ENCODE data around the gene DSG3.
"Not testable (repeated sequence)": the region's sequence is repeated elsewhere in the genome, so short reads cannot be mapped to it uniquely, and the experiment has no call there.

The DSG3 gene

DNA sequence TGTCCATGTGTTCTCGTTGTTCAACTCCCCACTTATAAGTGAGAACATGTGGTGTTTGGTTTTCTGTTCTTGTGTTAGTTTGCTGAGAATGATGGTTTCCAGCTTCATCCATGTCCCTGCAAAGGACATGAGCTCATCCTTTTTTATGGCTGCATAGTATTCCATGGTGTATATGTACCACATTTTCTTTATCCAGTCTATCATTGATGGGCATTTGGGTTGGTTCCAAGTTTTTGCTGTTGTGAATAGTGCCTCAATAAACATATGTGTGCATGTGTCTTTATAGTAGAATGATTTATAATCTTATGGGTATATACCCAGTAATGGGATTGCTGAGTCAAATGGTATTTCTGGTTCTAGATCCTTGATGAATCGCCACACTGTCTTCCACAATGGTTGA is 59.6 kb downstream of the DSG3 start:
- H3K4me1 Mint-ChIP-seq (ENCODE audit: low read depth); H3K4me3 Mint-ChIP-seq; H3K27me3 Mint-ChIP-seq (ENCODE audit: low read depth); H3K36me3 Mint-ChIP-seq (ENCODE audit: low read depth); H3K27ac Mint-ChIP-seq; H3K9me3 Mint-ChIP-seq: not testable (repeated sequence)

DNA sequence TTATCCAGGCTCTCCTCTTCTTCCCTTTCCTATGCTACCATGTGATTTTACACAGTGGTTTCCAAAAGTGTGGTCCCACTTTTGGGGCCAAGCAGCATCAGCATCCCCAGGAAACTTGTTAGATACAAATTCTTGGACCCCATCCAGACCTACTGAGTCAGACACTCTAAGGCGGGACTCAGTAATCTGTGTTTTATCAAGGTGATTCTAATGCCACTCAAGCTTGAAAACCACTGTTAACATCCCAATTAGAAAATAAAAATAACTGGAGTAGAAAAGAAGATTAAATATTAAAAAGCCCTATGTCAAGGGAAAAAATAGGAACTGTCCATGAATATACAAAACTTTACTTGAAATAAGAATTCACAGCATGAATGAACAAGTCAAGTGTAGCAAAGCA is 61.2 kb downstream of the DSG3 start:
- Mint-ChIP-seq H3K4me3 (no peak overlapping the region), H3K9me3 (no peaks in the 10 kb centered on the region), H3K27ac (no peak overlapping the region), H3K27me3 (ENCODE audit: low read depth) (no peaks in the 10 kb centered on the region), H3K4me1 (ENCODE audit: low read depth) (no peaks in the 10 kb centered on the region), H3K36me3 (ENCODE audit: low read depth) (no peaks in the 10 kb centered on the region)

DNA sequence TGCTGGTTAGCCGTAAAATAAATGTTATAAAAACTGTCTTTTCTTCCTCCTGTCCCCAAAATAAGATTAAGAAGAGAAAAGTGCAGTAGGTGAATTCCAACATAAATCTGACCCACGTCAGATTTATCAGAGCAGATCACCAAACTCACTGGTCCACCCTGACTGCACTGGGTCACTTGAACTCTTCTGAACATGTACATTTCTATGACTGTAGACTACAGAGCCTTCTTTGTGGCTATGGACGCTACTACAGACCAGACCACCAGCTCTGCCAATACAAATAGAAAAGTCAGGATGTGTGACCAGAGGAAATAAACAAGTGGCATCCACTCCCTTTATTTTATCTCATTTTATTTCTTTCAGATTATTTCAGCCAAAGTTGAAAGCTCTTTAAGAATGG is 62.0 kb downstream of the DSG3 start:
- H3K27ac Mint-ChIP-seq: no peak overlapping the region
- H3K27me3 Mint-ChIP-seq (ENCODE audit: low read depth): peaks cover 2% of the 10 kb centered on the region
- no peaks in the 10 kb centered on the region for H3K9me3 Mint-ChIP-seq
- no peak overlapping the region for H3K4me3 Mint-ChIP-seq
- no peaks in the 10 kb centered on the region for H3K36me3 Mint-ChIP-seq (ENCODE audit: low read depth)
- no peaks in the 10 kb centered on the region for H3K4me1 Mint-ChIP-seq (ENCODE audit: low read depth)

DNA sequence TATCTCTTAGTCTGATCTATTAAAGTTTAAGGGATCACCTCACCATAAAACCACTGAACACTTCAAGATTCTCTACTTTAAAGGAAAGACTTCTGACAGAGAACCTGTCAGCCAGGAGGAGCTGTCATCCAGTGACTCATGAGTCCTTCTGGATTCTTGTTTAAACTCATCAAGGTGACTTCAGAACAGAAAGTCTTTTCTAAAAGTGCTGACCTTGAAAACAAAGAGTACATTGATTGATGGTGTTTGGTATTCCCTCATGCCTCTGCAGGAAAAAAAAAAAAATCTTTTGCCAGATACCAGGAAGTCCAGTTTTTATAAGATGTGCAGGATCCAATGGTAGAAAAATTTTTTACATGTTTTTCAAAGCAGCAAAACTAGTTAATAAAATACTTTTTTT is 62.8 kb downstream of the DSG3 start:
- H3K4me1 Mint-ChIP-seq (ENCODE audit: low read depth): no peaks in the 10 kb centered on the region
- H3K27ac Mint-ChIP-seq: no peak overlapping the region
- H3K9me3 Mint-ChIP-seq: no peaks in the 10 kb centered on the region
- no peaks in the 10 kb centered on the region for H3K36me3 Mint-ChIP-seq (ENCODE audit: low read depth)
- peaks cover 2% of the 10 kb centered on the region for H3K27me3 Mint-ChIP-seq (ENCODE audit: low read depth)
- H3K4me3 Mint-ChIP-seq: no peak overlapping the region

DNA sequence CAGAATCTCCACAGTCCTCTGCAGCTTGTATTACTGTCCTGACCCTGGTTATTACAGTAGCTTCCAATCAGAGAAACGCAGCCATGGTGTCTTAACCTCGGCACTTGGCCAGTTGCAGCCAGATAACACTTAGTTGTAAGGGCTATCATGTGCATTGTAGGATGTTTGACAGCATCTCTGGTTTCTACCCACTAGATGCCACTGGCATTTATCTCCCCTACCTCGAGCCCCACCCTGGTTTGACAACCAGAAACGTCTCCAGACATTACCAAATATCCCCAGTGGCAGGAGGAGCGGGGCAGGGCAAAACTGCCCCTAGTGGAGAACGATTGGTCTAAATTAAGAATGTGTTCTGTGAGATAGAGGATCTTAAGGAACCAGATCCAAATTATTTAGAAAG is 63.6 kb downstream of the DSG3 start:
- peaks cover 2% of the 10 kb centered on the region for H3K27me3 Mint-ChIP-seq (ENCODE audit: low read depth)
- no peaks in the 10 kb centered on the region for H3K9me3 Mint-ChIP-seq
- no peak overlapping the region for H3K4me3 Mint-ChIP-seq
- no peaks in the 10 kb centered on the region for H3K36me3 Mint-ChIP-seq (ENCODE audit: low read depth)
- no peaks in the 10 kb centered on the region for H3K4me1 Mint-ChIP-seq (ENCODE audit: low read depth)
- no peak overlapping the region for H3K27ac Mint-ChIP-seq

DNA sequence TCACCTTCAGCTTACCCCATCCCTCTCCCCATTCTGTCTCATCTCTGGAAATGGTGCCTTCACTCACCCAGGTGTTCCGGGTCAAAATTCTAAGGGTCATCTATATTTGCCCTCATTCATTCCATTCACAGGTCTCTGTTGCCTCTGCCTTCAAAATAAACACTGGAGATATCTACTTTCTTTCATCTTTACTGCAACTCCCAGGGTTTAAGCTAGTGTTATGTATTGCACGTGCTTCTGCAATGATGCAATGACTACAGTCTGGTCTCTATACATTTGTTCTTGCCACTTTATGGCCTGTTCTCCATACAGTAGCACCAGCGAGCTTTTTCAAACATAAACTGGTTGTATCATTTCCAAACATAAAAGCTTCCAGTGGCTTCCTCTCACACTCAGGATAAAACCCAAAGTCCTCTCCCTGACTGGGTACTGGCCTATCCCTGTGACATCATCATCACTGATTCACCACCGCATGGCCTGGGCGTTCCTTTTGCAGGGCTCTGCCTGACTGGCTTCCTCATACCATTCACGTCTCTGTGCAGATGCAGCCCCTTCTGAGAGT is 64.7 kb downstream of the DSG3 start:
- H3K4me3 Mint-ChIP-seq: no peak overlapping the region
- no peaks in the 10 kb centered on the region for H3K9me3 Mint-ChIP-seq
- H3K36me3 Mint-ChIP-seq (ENCODE audit: low read depth): no peaks in the 10 kb centered on the region
- no peaks in the 10 kb centered on the region for H3K4me1 Mint-ChIP-seq (ENCODE audit: low read depth)
- H3K27ac Mint-ChIP-seq: no peak overlapping the region
- H3K27me3 Mint-ChIP-seq (ENCODE audit: low read depth): peaks cover 2% of the 10 kb centered on the region

DNA sequence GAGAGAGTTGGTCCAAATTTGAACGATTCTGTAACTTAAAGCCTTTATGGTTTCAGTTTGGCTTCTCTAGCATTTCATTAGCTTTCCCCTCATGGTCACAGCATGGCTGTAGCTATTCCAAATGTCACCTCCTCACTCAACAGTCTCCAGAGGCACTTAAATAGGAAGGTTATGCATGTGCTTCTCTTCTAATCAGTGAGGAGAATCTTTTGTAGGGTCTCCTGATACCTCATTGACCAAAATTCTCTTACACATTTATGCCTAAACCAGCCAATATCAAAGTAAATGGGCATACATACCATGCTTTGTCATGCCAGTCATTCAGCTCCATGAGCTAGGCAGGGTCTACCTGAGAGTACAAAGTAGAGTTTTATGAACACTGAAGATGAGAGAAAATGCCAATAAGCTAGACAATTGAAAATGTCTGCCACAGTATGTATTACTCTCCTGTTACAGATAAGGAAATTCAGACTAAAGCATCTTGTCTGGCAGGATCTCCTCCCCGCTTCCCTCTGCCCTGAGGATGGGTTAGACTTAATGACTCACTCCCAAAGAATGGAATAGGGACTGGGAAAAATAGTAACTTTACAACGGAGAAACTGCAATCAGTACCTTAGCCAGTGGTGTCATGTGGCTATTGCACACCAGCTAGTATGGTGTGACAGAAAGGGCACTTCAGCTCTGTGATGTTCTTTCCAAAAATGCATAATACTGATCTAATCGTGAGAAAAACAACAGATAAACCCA is 65.8 kb downstream of the DSG3 start:
- H3K4me1 Mint-ChIP-seq (ENCODE audit: low read depth): no peaks in the 10 kb centered on the region
- no peaks in the 10 kb centered on the region for H3K36me3 Mint-ChIP-seq (ENCODE audit: low read depth)
- no peaks in the 10 kb centered on the region for H3K9me3 Mint-ChIP-seq
- no peak overlapping the region for H3K27ac Mint-ChIP-seq
- peaks cover 2% of the 10 kb centered on the region for H3K27me3 Mint-ChIP-seq (ENCODE audit: low read depth)
- no peak overlapping the region for H3K4me3 Mint-ChIP-seq

DNA sequence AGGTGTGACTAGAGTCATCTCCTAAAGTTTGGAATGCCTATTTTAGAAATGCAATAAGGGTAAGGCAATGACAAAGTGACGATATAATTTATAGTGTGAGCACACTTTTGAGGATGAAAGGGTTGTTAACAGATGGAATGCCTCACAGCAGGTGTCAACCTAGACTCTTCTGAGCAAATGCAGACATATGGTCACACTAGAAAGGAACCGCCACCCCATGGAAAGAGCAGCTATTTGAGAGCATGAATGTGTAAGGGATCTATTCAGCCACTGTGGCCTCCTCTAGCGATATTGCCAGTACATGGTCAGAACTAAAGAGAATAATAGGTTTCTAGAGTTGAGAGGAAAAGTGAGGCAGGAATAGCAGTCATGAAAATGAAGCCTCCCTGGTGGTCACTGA is 68.9 kb downstream of the DSG3 start:
- Mint-ChIP-seq H3K9me3 (no peaks in the 10 kb centered on the region), H3K4me1 (ENCODE audit: low read depth) (no peaks in the 10 kb centered on the region), H3K27me3 (ENCODE audit: low read depth) (peaks cover 2% of the 10 kb centered on the region), H3K4me3 (no peak overlapping the region), H3K36me3 (ENCODE audit: low read depth) (no peaks in the 10 kb centered on the region), H3K27ac (no peak overlapping the region)

DNA sequence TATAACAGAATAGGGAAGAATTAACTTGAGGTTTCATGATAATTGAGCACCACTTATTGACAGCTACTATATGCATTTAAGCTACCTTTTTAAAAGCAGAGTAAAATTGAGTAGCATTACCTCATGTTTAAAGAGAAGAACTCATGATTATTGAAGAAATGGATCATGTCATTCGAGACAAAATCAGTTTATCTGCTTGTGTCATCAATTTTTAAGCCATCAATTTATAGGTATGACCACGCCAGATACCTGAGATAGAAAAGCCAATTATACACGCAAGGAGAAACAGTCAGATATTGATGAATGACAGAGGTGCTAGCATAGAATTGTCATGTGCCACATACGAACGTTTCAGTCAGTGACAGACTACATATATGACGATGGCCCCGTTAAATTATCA is 78.8 kb downstream of the DSG3 start:
- Mint-ChIP-seq H3K9me3 (no peaks in the 10 kb centered on the region), H3K36me3 (ENCODE audit: low read depth) (no peaks in the 10 kb centered on the region), H3K4me1 (ENCODE audit: low read depth) (no peaks in the 10 kb centered on the region), H3K27ac (no peak overlapping the region), H3K27me3 (ENCODE audit: low read depth) (no peaks in the 10 kb centered on the region), H3K4me3 (no peak overlapping the region)
